A172 (cell line): ENCODE results near the gene ADGRA1. TPM values are rescaled to one million over a fixed set of nuclear protein-coding genes. Genes with fewer than 3 reads are reported as not detected.
A peak's percentile ranks its signal among the peaks of the same experiment; 100 is the strongest.

ENCODE experiments used
- DNase-seq: peaks from one replicate; pipeline ENCODE4 v3.0.0-alpha.2; 2015; ENCODE audit warnings: low spot score
- total RNA-seq: library from RNA; depleted of rRNA; stranded (reverse); fragments of >200 nt; shearing (Covaris generic); gene quantifications from 2 replicates; pipeline ENCODE4 v1.2.3, GENCODE V29; 2014

ADGRA1 gene
- total RNA-seq, 1 experiment from 2014 or later = 0.43 TPM

GRCh38 chr10:133075346-133076137, 12.2 kb upstream of the ADGRA1 start:
- no peak for DNase-seq

GRCh38 chr10:133076274-133077038, 11.3 kb upstream of the ADGRA1 start:
- no peak for DNase-seq

GRCh38 chr10:133079836-133080682, 7.7 kb upstream of the ADGRA1 start:
- peak; percentile 13 for DNase-seq

- DNase-seq = no peak
Measured at GRCh38 chr10:133080683-133081040, 7.1 kb upstream of the ADGRA1 start.

- no peak for DNase-seq
Measured at GRCh38 chr10:133081636-133082035, 6.1 kb upstream of the ADGRA1 start.

- DNase-seq = no peak
Measured at GRCh38 chr10:133082685-133083421, 4.9 kb upstream of the ADGRA1 start.

- DNase-seq = no peak
Measured at GRCh38 chr10:133083422-133084100, 4.2 kb upstream of the ADGRA1 start.

GRCh38 chr10:133084491-133084890, 3.2 kb upstream of the ADGRA1 start:
- DNase-seq = no peak

- no peak for DNase-seq
Measured at GRCh38 chr10:133085251-133086125, 2.2 kb upstream of the ADGRA1 start.

GRCh38 chr10:133086247-133086646, 1.5 kb upstream of the ADGRA1 start:
- no peak for DNase-seq

- peak; percentile 5 for DNase-seq
Measured at GRCh38 chr10:133087045-133087678, 562 bp upstream of the ADGRA1 start.

- no peak for DNase-seq
Measured at GRCh38 chr10:133088179-133088955, 643 bp downstream of the ADGRA1 start.

GRCh38 chr10:133088956-133089800, 1.5 kb downstream of the ADGRA1 start:
- no peak for DNase-seq

- no peak for DNase-seq
Measured at GRCh38 chr10:133090101-133090500, 2.4 kb downstream of the ADGRA1 start.

GRCh38 chr10:133090654-133091053, 2.9 kb downstream of the ADGRA1 start:
- no peak for DNase-seq

GRCh38 chr10:133091316-133091715, 3.6 kb downstream of the ADGRA1 start:
- DNase-seq = no peak

GRCh38 chr10:133093291-133093690, 5.6 kb downstream of the ADGRA1 start:
- DNase-seq = no peak

- DNase-seq = no peak
Measured at GRCh38 chr10:133094286-133094685, 6.6 kb downstream of the ADGRA1 start.
